Naive B cell (primary cell): ENCODE measurements around the gene HDDC3. TPM values are rescaled to one million over a fixed set of nuclear protein-coding genes. Genes with fewer than 3 reads are reported as not detected.

Experiments
- ATAC-seq, 2 donors: fragments of 150-1000 bp; cut with Tn5 transposase; 2 replicates each; pipeline ENCODE4 v1.10.0; 2021; ENCODE audit warnings: low read depth in 2 of 2, mild to moderate bottlenecking in 2 of 2, moderate library complexity in 2 of 2
- DNase-seq: peaks from one replicate; pipeline ENCODE4 v3.0.0; 2022
- H3K27ac Mint-ChIP-seq, 6 donors: one replicate each; pipeline ENCODE4 v1.8.0; 2020 to 2022; ENCODE audit warnings: mild to moderate bottlenecking in 6 of 6, mixed read lengths in 6 of 6, moderate library complexity in 5 of 6, inconsistent platforms in 2 of 6
- H3K27me3 Mint-ChIP-seq, 3 donors: one replicate each; pipeline ENCODE4 v1.8.0; 2021 to 2022; ENCODE audit warnings: mixed read lengths in 3 of 3, mild to moderate bottlenecking in 1 of 3
- H3K36me3 Mint-ChIP-seq, 2 donors: one replicate each; pipeline ENCODE4 v1.8.0; 2020 to 2022; ENCODE audit warnings: mixed read lengths in 2 of 2, inconsistent platforms in 1 of 2, mild to moderate bottlenecking in 1 of 2
- H3K4me1 Mint-ChIP-seq, 3 donors: one replicate each; pipeline ENCODE4 v1.8.0; 2020 to 2022; ENCODE audit warnings: mixed read lengths in 3 of 3, inconsistent platforms in 1 of 3, mild to moderate bottlenecking in 1 of 3, moderate library complexity in 1 of 3
- H3K4me3 Mint-ChIP-seq, 8 donors: one replicate each; pipeline ENCODE4 v1.8.0; 2020 to 2022; ENCODE audit warnings: mild to moderate bottlenecking in 8 of 8, mixed read lengths in 8 of 8, moderate library complexity in 8 of 8, inconsistent platforms in 2 of 8
- H3K9me3 Mint-ChIP-seq, 7 donors: one replicate each; pipeline ENCODE4 v1.8.0; 2020 to 2022; ENCODE audit warnings: mixed read lengths in 7 of 7, mild to moderate bottlenecking in 5 of 7, inconsistent platforms in 2 of 7, moderate library complexity in 1 of 7
- polyA plus RNA-seq, 6 donors: library from polyadenylated mRNA; unstranded; fragments of 300-500 nt; fragmentation: Illumina TruSeq; gene quantifications; one replicate each; pipeline ENCODE4 v1.2.3, GENCODE V29; 2021; ENCODE audit warnings: low read depth in 6 of 6

The HDDC3 gene
- polyA plus RNA-seq, 6 donors from 2014 or later: 24.6 to 39.5 (median 35.0) TPM

GRCh38 chr15:90959028-90959595, 26.8 kb upstream of the HDDC3 start:
- Mint-ChIP-seq H3K4me3 (peak overlapping the region in 2 of 8 donors; percentile 39 to 43), H3K27ac (no peak overlapping the region), H3K4me1 (peaks cover 3 to 17% (median 7%) of the 10 kb centered on the region in 3 donors), H3K36me3 (peaks cover 10 to 15% of the 10 kb centered on the region in 2 donors), H3K27me3 (no peaks in the 10 kb centered on the region), H3K9me3 (no peaks in the 10 kb centered on the region)
- no peak for DNase-seq
- ATAC-seq: no peak

- ATAC-seq (no peak), DNase-seq (no peak)
- Mint-ChIP-seq H3K36me3 (peaks cover 6 to 15% of the 10 kb centered on the region in 2 donors), H3K4me1 (peaks cover 8 to 20% (median 17%) of the 10 kb centered on the region in 3 donors), H3K27ac (peak overlapping the region in 2 of 6 donors; percentile 39 to 56), H3K4me3 (peak overlapping the region in 7 of 8 donors; percentile 53 to 78 (median 71)), H3K27me3 (no peaks in the 10 kb centered on the region), H3K9me3 (no peaks in the 10 kb centered on the region)
These were observed 25.4 kb upstream of the HDDC3 start for GRCh38 chr15:90957791-90958190.

- no peaks in the 10 kb centered on the region for H3K9me3 Mint-ChIP-seq
- H3K4me3 Mint-ChIP-seq: peak overlapping the region; percentile 53 to 89 (median 78)
- DNase-seq (no peak), ATAC-seq (no peak)
- peaks cover 10 to 20% (median 17%) of the 10 kb centered on the region in 3 donors for H3K4me1 Mint-ChIP-seq
- no peaks in the 10 kb centered on the region for H3K27me3 Mint-ChIP-seq
- peaks cover 6 to 15% of the 10 kb centered on the region in 2 donors for H3K36me3 Mint-ChIP-seq
- no peak overlapping the region for H3K27ac Mint-ChIP-seq
These were observed 24.9 kb upstream of the HDDC3 start for GRCh38 chr15:90957031-90957790.

- Mint-ChIP-seq H3K4me3 (peak overlapping the region; percentile 30 to 94 (median 78)), H3K9me3 (no peaks in the 10 kb centered on the region), H3K27ac (peak overlapping the region in 2 of 6 donors; percentile 52 to 64), H3K36me3 (peaks cover 11 to 14% of the 10 kb centered on the region in 2 donors), H3K4me1 (peaks cover 10 to 20% (median 17%) of the 10 kb centered on the region in 3 donors), H3K27me3 (no peaks in the 10 kb centered on the region)
- DNase-seq (peak; percentile 60), ATAC-seq (peak; percentile 16 to 28)
These were observed 24.1 kb upstream of the HDDC3 start for GRCh38 chr15:90956274-90957030.

GRCh38 chr15:90955624-90956273, 23.4 kb upstream of the HDDC3 start:
- peaks cover 10 to 20% (median 17%) of the 10 kb centered on the region in 3 donors for H3K4me1 Mint-ChIP-seq
- no peak for ATAC-seq
- no peaks in the 10 kb centered on the region for H3K9me3 Mint-ChIP-seq
- no peak for DNase-seq
- H3K27me3 Mint-ChIP-seq: no peaks in the 10 kb centered on the region
- peak overlapping the region in 7 of 8 donors; percentile 78 to 94 (median 91) for H3K4me3 Mint-ChIP-seq
- peak overlapping the region in 3 of 6 donors; percentile 52 to 85 (median 64) for H3K27ac Mint-ChIP-seq
- peaks cover 6 to 8% of the 10 kb centered on the region in 2 donors for H3K36me3 Mint-ChIP-seq

- peak within 1 kb of the TSS; percentile 78 to 94 (median 90) for H3K4me3 Mint-ChIP-seq
- peak within 1 kb of the TSS; percentile 85 to 98 (median 96) for H3K27ac Mint-ChIP-seq
- peak; percentile 92 to 96 for ATAC-seq
- DNase-seq: peak; percentile 88
- no peaks in the 10 kb centered on the region for H3K27me3 Mint-ChIP-seq
- peaks cover 5 to 8% of the 10 kb centered on the region in 2 donors for H3K36me3 Mint-ChIP-seq
- H3K4me1 Mint-ChIP-seq: peaks cover 10 to 20% (median 17%) of the 10 kb centered on the region in 3 donors
- H3K9me3 Mint-ChIP-seq: no peaks in the 10 kb centered on the region
These were observed 22.6 kb upstream of the HDDC3 start, which contains the start of gene RCCD1 for GRCh38 chr15:90954712-90955623. TSS of gene RCCD1 (plus strand) at chr15:90954884. CDS start at chr15:90956735, 1,851 bp downstream.

- Mint-ChIP-seq H3K27me3 (no peaks in the 10 kb centered on the region), H3K27ac (peak overlapping the region; percentile 63 to 98 (median 94))
- ATAC-seq: no peak
These were observed 21.8 kb upstream of the HDDC3 start for GRCh38 chr15:90953947-90954711.

GRCh38 chr15:90952901-90953677, 20.7 kb upstream of the HDDC3 start:
- Mint-ChIP-seq H3K27me3 (no peaks in the 10 kb centered on the region), H3K4me1 (peaks cover 10 to 18% (median 17%) of the 10 kb centered on the region in 3 donors), H3K36me3 (peaks cover 5 to 11% of the 10 kb centered on the region in 2 donors), H3K27ac (peak overlapping the region in 3 of 6 donors; percentile 55 to 85 (median 84)), H3K9me3 (no peaks in the 10 kb centered on the region), H3K4me3 (peak overlapping the region in 7 of 8 donors; percentile 27 to 73 (median 54))
- no peak for DNase-seq
- ATAC-seq: no peak

More at GRCh38 chr15:90953947-90954711, 21.8 kb upstream of the HDDC3 start:
- peak overlapping the region; percentile 78 to 94 (median 90) for H3K4me3 Mint-ChIP-seq
- DNase-seq: no peak
- no peaks in the 10 kb centered on the region for H3K9me3 Mint-ChIP-seq
- peaks cover 1 to 5% of the 10 kb centered on the region in 2 donors for H3K36me3 Mint-ChIP-seq
- peaks cover 10 to 18% (median 17%) of the 10 kb centered on the region in 3 donors for H3K4me1 Mint-ChIP-seq

- H3K36me3 Mint-ChIP-seq: peaks cover 5 to 14% of the 10 kb centered on the region in 2 donors
- no peak overlapping the region for H3K4me3 Mint-ChIP-seq
- DNase-seq (no peak), ATAC-seq (no peak)
- peaks cover 7 to 12% (median 10%) of the 10 kb centered on the region in 3 donors for H3K4me1 Mint-ChIP-seq
- no peaks in the 10 kb centered on the region for H3K27me3 Mint-ChIP-seq
- H3K27ac Mint-ChIP-seq: peak overlapping the region in 1 of 6 donors; percentile 41
- no peaks in the 10 kb centered on the region for H3K9me3 Mint-ChIP-seq
These were observed 18.3 kb upstream of the HDDC3 start for GRCh38 chr15:90950676-90951075.

GRCh38 chr15:90949979-90950675, 17.8 kb upstream of the HDDC3 start:
- H3K4me3 Mint-ChIP-seq: no peak overlapping the region
- H3K4me1 Mint-ChIP-seq: peaks cover 7 to 12% (median 10%) of the 10 kb centered on the region in 3 donors
- no peaks in the 10 kb centered on the region for H3K27me3 Mint-ChIP-seq
- DNase-seq (no peak), ATAC-seq (no peak)
- H3K27ac Mint-ChIP-seq: no peak overlapping the region
- H3K36me3 Mint-ChIP-seq: peaks cover 5 to 14% of the 10 kb centered on the region in 2 donors
- H3K9me3 Mint-ChIP-seq: no peaks in the 10 kb centered on the region
